CD8-positive, alpha-beta memory T cell (primary cell): ENCODE data around the gene GDPD5. TPM values are rescaled to one million over a fixed set of nuclear protein-coding genes. Genes with fewer than 3 reads are reported as not detected.

ENCODE experiments used
- CTCF ChIA-PET: fragments of 350-600 bp; sonication (Branson Sonifier 250); formaldehyde crosslinking; loops from one replicate; lab custom pipeline; 2021; ENCODE audit warnings: antibody characterized with exemption; lab: Charles Lee
- POLR2A ChIA-PET: fragments of 350-600 bp; sonication (Branson Sonifier 250); formaldehyde crosslinking; loops from one replicate; lab custom pipeline; 2021; ENCODE audit warnings: antibody characterized with exemption; lab: Charles Lee
- DNase-seq, 5 donors: peaks; one replicate each; pipeline versions ENCODE4 v3.0.0 to v3.0.0-alpha.2; 2020 to 2022; ENCODE audit warnings: mixed read lengths in 1 of 5
- H3K27ac ChIP-seq: one replicate; pipeline ENCODE4 v1.7.0; 2013; ENCODE audit warnings: low read depth, mild to moderate bottlenecking, low read length, moderate library complexity
- H3K27me3 ChIP-seq: 2 replicates; pipeline ENCODE4 v1.7.0; 2013; ENCODE audit warnings: low read length, mild to moderate bottlenecking; ENCODE audit not compliant: insufficient read depth, poor library complexity, severe bottlenecking
- H3K36me3 ChIP-seq: 2 replicates; pipeline ENCODE4 v1.7.0; 2013; ENCODE audit warnings: mild to moderate bottlenecking, low read length, moderate library complexity; ENCODE audit not compliant: insufficient read depth
- H3K4me1 ChIP-seq: 2 replicates; pipeline ENCODE4 v1.7.0; 2013; ENCODE audit warnings: mild to moderate bottlenecking, low read length, moderate library complexity; ENCODE audit not compliant: insufficient read depth
- H3K4me3 ChIP-seq: 2 replicates; pipeline ENCODE4 v1.7.0; 2013; ENCODE audit warnings: mild to moderate bottlenecking, low read length
- H3K9me3 ChIP-seq: 2 replicates; pipeline ENCODE4 v1.7.0; 2013; ENCODE audit warnings: mild to moderate bottlenecking, low read length
- H3K27ac Mint-ChIP-seq, 8 donors: one replicate each; pipeline ENCODE4 v1.8.0; 2020 to 2021; ENCODE audit warnings: mixed read lengths in 8 of 8, mild to moderate bottlenecking in 6 of 8, inconsistent platforms in 3 of 8, moderate library complexity in 3 of 8
- H3K27me3 Mint-ChIP-seq, 2 donors: one replicate each; pipeline ENCODE4 v1.8.0; 2020 to 2021; ENCODE audit warnings: mixed read lengths in 2 of 2, mild to moderate bottlenecking in 1 of 2, moderate library complexity in 1 of 2
- H3K36me3 Mint-ChIP-seq, 3 donors: one replicate each; pipeline ENCODE4 v1.8.0; 2020 to 2021; ENCODE audit warnings: mixed read lengths in 3 of 3, inconsistent platforms in 1 of 3, mild to moderate bottlenecking in 1 of 3
- H3K4me1 Mint-ChIP-seq, 3 donors: one replicate each; pipeline ENCODE4 v1.8.0; 2020 to 2021; ENCODE audit warnings: mixed read lengths in 3 of 3, inconsistent platforms in 1 of 3, mild to moderate bottlenecking in 1 of 3
- H3K4me3 Mint-ChIP-seq, 7 donors: one replicate each; pipeline ENCODE4 v1.8.0; 2020 to 2021; ENCODE audit warnings: mixed read lengths in 7 of 7, mild to moderate bottlenecking in 6 of 7, moderate library complexity in 4 of 7, inconsistent platforms in 2 of 7
- H3K9me3 Mint-ChIP-seq, 5 donors: one replicate each; pipeline ENCODE4 v1.8.0; 2020 to 2022; ENCODE audit warnings: mixed read lengths in 5 of 5, mild to moderate bottlenecking in 3 of 5, moderate library complexity in 2 of 5, inconsistent platforms in 1 of 5
- polyA plus RNA-seq: library from polyadenylated mRNA; unstranded; fragments of 300-500 nt; fragmentation: Illumina TruSeq; gene quantifications from one replicate; pipeline ENCODE4 v1.2.3, GENCODE V29; 2021
- total RNA-seq, 2 experiments: library from RNA; stranded (reverse); gene quantifications; one replicate each; pipeline ENCODE4 v1.2.3, GENCODE V29; 2021

Gene GDPD5
- total and polyA plus RNA-seq, 3 experiments from 2014 or later = 8.9 to 10.4 (median 9.1) TPM

DNA sequence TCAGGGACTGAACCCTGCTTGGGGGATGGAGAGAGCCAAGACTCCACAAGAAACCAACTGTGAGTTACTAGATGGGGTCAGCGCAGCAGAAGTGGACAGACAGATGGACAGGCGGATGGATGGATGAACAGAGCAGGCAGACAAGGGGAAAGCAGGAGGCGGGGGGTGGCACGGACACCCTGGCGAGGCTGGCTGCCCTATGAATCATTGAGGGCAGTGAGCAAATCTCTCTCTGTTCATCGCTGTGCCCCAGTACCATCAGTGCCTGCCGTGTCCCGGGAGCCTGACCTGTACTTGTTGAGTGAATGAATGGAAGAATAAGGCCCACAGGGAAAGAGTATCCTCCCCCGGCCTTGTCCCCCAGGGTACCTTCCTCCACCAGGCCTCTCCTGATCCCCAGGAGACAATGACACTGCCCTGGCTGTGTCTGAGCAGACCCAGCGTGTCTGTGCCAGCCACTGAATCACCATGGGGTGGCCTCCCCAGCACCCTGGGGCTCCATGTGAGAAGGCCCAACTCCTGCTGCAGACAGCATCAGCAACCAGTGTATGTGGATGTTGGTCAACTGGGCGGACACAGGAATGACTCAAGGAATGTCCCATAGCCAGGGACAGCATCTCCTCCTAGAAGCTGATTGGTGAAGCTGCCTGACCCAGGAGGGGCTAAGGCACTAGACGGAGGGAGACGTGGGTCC lies 87.6 kb downstream of the GDPD5 start:
- no peak overlapping the region for H3K4me3 Mint-ChIP-seq
- CTCF ChIA-PET = interaction anchor here (0.9 kb wide), 1 partner anchor 12 kb away, joined by 3 read pairs; no protein-coding TSS in a partner anchor

DNA sequence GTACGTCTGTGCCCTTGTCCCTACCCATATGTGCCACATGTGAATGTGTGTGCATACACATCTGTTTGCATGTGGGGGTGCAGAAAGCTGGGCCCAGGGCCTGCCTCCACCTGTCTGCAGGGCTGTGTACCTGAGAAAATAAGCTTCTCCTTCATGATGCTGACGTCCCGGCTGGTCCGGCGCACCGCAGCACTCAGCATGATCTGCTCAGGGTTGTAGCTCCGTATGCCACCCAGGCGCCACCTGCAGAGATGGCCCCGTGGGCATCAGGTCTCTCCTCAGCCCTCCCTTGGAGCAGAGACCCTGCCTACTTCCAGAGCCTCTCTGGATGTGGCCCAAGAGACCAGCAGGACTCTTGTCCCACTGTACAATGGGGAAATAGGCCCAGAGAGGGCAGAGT lies 88.9 kb downstream of the GDPD5 start:
- no peak overlapping the region for H3K4me3 ChIP-seq
- Mint-ChIP-seq H3K27me3 (peaks cover 10 to 20% of the 10 kb centered on the region in 2 donors), H3K9me3 (no peaks in the 10 kb centered on the region), H3K27ac (no peak overlapping the region), H3K4me1 (no peaks in the 10 kb centered on the region), H3K4me3 (no peak overlapping the region), H3K36me3 (peaks cover 0 to 13% (median 8%) of the 10 kb centered on the region in 3 donors)
- CTCF ChIA-PET = interaction anchor here (2.8 kb wide), 1 partner anchor 8 kb away, joined by 10 read pairs; no protein-coding TSS in a partner anchor
- no peaks in the 10 kb centered on the region for H3K4me1 ChIP-seq
- H3K9me3 ChIP-seq = no peaks in the 10 kb centered on the region
- POLR2A ChIA-PET = no interaction called here
- no peak for DNase-seq
- peaks cover 5% of the 10 kb centered on the region for H3K27me3 ChIP-seq
- H3K27ac ChIP-seq = no peak overlapping the region
- no peaks in the 10 kb centered on the region for H3K36me3 ChIP-seq

More for the DNA sequence above, 87.6 kb downstream of the GDPD5 start:
- H3K27ac Mint-ChIP-seq = peak overlapping the region in 3 of 8 donors; percentile 20 to 48 (median 28)
- no peak overlapping the region for H3K27ac ChIP-seq
- H3K36me3 ChIP-seq = no peaks in the 10 kb centered on the region
- H3K27me3 Mint-ChIP-seq = peaks cover 2 to 7% of the 10 kb centered on the region in 2 donors
- H3K4me3 ChIP-seq = no peak overlapping the region
- H3K27me3 ChIP-seq = no peaks in the 10 kb centered on the region
- no peak for DNase-seq
- POLR2A ChIA-PET = no interaction called here
- no peaks in the 10 kb centered on the region for H3K4me1 ChIP-seq
- no peaks in the 10 kb centered on the region for H3K4me1 Mint-ChIP-seq
- peaks cover 0 to 14% (median 8%) of the 10 kb centered on the region in 3 donors for H3K36me3 Mint-ChIP-seq
- H3K9me3 ChIP-seq = no peaks in the 10 kb centered on the region
- H3K9me3 Mint-ChIP-seq = no peaks in the 10 kb centered on the region

DNA sequence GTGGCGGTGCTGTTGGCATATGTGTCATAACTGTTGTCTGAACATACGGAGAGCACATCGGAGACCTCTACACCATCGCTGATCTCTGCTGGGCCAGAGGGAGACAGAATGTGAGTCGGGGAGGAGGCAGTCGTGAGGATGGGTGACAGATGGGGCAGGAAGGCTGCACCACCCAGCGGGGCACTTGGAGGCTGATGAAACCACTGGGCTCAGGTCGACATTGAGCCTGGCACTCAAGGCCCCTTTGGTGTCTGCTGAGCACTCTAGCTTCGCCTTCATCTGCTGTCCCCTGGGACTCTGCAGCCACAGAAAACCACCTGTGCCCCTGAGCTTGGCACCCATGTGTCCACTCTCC lies 90.2 kb downstream of the GDPD5 start:
- peaks cover 7 to 8% (median 7%) of the 10 kb centered on the region in 3 donors for H3K4me1 Mint-ChIP-seq
- H3K36me3 Mint-ChIP-seq = peaks cover 0 to 12% (median 8%) of the 10 kb centered on the region in 3 donors
- Histone ChIP-seq H3K36me3 (no peaks in the 10 kb centered on the region), H3K27me3 (peaks cover 12% of the 10 kb centered on the region), H3K9me3 (no peaks in the 10 kb centered on the region), H3K27ac (no peak overlapping the region), H3K4me1 (no peaks in the 10 kb centered on the region), H3K4me3 (no peak overlapping the region)
- H3K27me3 Mint-ChIP-seq = peaks cover 18 to 32% of the 10 kb centered on the region in 2 donors
- DNase-seq = no peak
- POLR2A ChIA-PET = no interaction called here
- H3K9me3 Mint-ChIP-seq = no peaks in the 10 kb centered on the region
- CTCF ChIA-PET = interaction anchor here (1.9 to 2.8 kb wide), 2 partner anchors 10 to 156 kb away, joined by 5 to 10 read pairs; no protein-coding TSS in a partner anchor
- H3K4me3 Mint-ChIP-seq = no peak overlapping the region
- H3K27ac Mint-ChIP-seq = no peak overlapping the region

DNA sequence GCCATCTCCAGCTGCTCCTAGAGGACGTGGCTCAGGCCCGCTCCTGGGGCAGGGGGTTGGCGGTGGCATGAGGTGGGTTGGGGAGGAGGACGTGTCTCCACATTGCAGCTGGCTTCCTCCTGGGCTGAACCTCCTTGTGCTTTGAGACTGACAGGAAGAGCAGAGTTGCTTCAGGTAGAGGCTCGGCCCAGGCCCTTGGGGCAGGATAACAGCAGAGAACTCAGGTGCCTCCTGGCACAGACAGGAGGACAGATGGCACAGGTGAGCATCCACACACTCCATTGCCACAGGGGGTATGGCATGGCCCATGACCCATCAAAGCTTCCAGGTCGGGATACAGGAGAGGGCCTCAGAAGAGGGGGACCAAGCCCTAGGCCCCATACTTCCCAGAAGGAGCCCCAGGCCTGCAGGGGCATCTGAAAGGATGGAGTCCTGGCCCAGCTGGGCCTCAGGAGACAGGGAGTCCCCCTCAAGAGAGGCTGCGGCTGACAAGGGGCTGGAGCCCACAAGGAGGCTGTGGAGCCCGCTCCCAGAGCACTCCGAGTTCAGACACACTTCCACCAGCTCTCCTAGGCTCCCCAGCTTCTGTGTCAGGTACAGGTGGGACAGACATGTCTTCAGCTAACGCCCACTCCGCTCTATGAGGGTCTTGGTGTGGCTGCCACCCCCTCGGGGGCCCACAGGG lies 90.7 kb downstream of the GDPD5 start:
- Histone ChIP-seq H3K27ac (no peak overlapping the region), H3K36me3 (no peaks in the 10 kb centered on the region), H3K9me3 (no peaks in the 10 kb centered on the region), H3K4me1 (no peaks in the 10 kb centered on the region), H3K4me3 (no peak overlapping the region), H3K27me3 (peaks cover 13% of the 10 kb centered on the region)
- ChIA-PET POLR2A (no interaction called here), CTCF (interaction anchor here (0.9 to 2.8 kb wide), 3 partner anchors 10 to 155 kb away, joined by 3 to 10 read pairs (median 5); no protein-coding TSS in a partner anchor)
- peaks cover 0 to 12% (median 8%) of the 10 kb centered on the region in 3 donors for H3K36me3 Mint-ChIP-seq
- H3K4me1 Mint-ChIP-seq = peaks cover 8 to 10% (median 9%) of the 10 kb centered on the region in 3 donors
- H3K9me3 Mint-ChIP-seq = no peaks in the 10 kb centered on the region
- H3K27me3 Mint-ChIP-seq = peaks cover 18 to 33% of the 10 kb centered on the region in 2 donors
- DNase-seq = no peak
- H3K4me3 Mint-ChIP-seq = no peak overlapping the region
- no peak overlapping the region for H3K27ac Mint-ChIP-seq

DNA sequence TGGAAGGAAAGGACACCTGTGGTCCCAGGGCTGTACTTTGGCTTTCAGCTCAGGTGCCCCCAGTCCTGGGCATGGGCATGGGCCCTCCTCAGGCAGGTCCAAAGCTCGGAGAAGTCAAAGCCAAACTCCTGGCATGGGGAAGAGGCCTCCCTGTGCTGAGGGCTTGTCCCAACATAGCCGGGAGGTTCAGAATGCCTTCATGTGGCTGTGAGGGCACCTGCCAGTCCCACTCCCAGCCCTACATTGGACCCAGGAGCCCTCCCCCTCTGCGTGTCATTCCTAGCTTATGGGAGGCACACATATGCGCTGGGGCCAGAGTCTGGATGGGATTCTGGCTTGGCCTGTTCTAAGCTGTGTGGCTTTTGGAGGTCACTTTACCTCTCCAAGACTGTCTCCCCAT lies 91.7 kb downstream of the GDPD5 start:
- H3K4me3 Mint-ChIP-seq = no peak overlapping the region

DNA sequence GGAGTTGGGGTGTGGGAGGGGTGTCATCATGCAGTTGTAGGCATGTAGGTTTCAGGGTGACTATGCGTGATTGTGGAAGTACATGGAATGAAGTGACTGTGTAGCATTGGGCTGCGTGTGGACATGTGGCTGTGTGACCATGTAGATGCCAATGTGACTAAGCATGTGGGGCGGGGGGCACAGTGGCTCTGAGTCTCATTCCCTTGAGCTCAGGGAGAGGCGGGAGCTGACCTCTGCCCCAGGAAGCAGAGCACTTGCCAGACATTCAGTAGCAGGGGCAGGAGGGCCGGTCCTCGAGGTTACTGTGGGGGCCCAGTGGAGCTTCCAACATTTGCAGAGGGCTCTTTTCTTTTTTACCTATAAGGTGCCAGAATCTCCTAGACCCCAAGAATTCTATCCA lies 92.3 kb downstream of the GDPD5 start:
- Histone ChIP-seq H3K9me3 (no peaks in the 10 kb centered on the region), H3K27ac (no peak overlapping the region), H3K4me3 (no peak overlapping the region), H3K36me3 (no peaks in the 10 kb centered on the region), H3K27me3 (peaks cover 13% of the 10 kb centered on the region), H3K4me1 (peaks cover 5% of the 10 kb centered on the region)
- ChIA-PET POLR2A (no interaction called here), CTCF (interaction anchor here (1.1 to 1.6 kb wide), 2 partner anchors 31 to 100 kb away, joined by 3 to 4 read pairs; no protein-coding TSS in a partner anchor)
- peaks cover 26 to 44% of the 10 kb centered on the region in 2 donors for H3K27me3 Mint-ChIP-seq
- H3K9me3 Mint-ChIP-seq = peaks cover 0 to 4% (median 0%) of the 10 kb centered on the region in 5 donors
- peak overlapping the region in 3 of 7 donors; percentile 21 to 32 (median 29) for H3K4me3 Mint-ChIP-seq
- no peak for DNase-seq
- H3K36me3 Mint-ChIP-seq = peaks cover 0 to 10% (median 5%) of the 10 kb centered on the region in 3 donors
- peaks cover 17 to 21% (median 18%) of the 10 kb centered on the region in 3 donors for H3K4me1 Mint-ChIP-seq
- H3K27ac Mint-ChIP-seq = no peak overlapping the region

More for the DNA sequence above, 91.7 kb downstream of the GDPD5 start:
- CTCF ChIA-PET = interaction anchor here (0.9 to 2.8 kb wide), 3 partner anchors 11 to 99 kb away, joined by 3 to 10 read pairs (median 3); no protein-coding TSS in a partner anchor
- Mint-ChIP-seq H3K4me1 (peaks cover 12 to 15% (median 14%) of the 10 kb centered on the region in 3 donors), H3K27ac (no peak overlapping the region), H3K9me3 (peaks cover 0 to 4% (median 0%) of the 10 kb centered on the region in 5 donors), H3K36me3 (peaks cover 0 to 10% (median 5%) of the 10 kb centered on the region in 3 donors), H3K27me3 (peaks cover 23 to 38% of the 10 kb centered on the region in 2 donors)
- Histone ChIP-seq H3K4me3 (no peak overlapping the region), H3K9me3 (no peaks in the 10 kb centered on the region), H3K27me3 (peaks cover 13% of the 10 kb centered on the region), H3K36me3 (no peaks in the 10 kb centered on the region), H3K27ac (no peak overlapping the region), H3K4me1 (peaks cover 5% of the 10 kb centered on the region)
- POLR2A ChIA-PET = no interaction called here
- no peak for DNase-seq

DNA sequence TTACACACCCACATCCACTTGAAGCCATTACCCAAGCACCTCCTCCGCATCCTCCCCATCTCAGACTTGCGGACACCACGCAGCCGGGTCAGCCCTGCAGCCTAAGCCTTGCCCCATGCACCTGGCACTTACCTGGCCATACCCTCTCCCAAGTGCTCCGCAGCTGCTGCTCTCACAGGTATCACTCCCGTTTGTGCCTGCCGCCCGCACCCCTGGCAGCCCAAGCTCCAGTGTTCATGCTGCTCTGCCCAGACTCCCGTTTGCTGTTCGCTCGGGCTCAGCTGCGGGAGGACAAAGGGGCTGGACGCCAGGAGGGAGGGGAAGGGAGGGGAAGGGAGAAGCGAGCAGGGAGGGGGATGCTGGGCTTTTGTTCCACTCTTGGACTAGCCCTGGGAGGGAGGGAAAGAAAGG lies 92.8 kb downstream of the GDPD5 start, which contains the start of gene KLHL35:
Gene KLHL35, minus strand, starts transcription at position 293 of the 411 bp plus-strand sequence. CDS start 2,574 bp downstream, outside the sequence.
- Mint-ChIP-seq H3K36me3 (peaks cover 0 to 10% (median 5%) of the 10 kb centered on the region in 3 donors), H3K27me3 (peaks cover 29 to 47% of the 10 kb centered on the region in 2 donors), H3K9me3 (peaks cover 0 to 4% (median 0%) of the 10 kb centered on the region in 5 donors), H3K4me1 (peaks cover 18 to 25% (median 21%) of the 10 kb centered on the region in 3 donors), H3K27ac (peak within 1 kb of the TSS in 2 of 8 donors; percentile 50 to 79), H3K4me3 (peak within 1 kb of the TSS in 3 of 7 donors; percentile 21 to 32 (median 29))
- no peak for DNase-seq
- Histone ChIP-seq H3K27me3 (peaks cover 13% of the 10 kb centered on the region), H3K9me3 (no peaks in the 10 kb centered on the region), H3K27ac (no peak within 1 kb of the TSS), H3K36me3 (no peaks in the 10 kb centered on the region), H3K4me3 (no peak within 1 kb of the TSS), H3K4me1 (peaks cover 5% of the 10 kb centered on the region)
- ChIA-PET CTCF (interaction anchor here (1.3 to 1.6 kb wide), 2 partner anchors 25 to 30 kb away, joined by 3 to 4 read pairs; no protein-coding TSS in a partner anchor), POLR2A (no interaction called here)
